Small intestine (tissue), 7 donors: ENCODE results near the gene KCNG2. TPM values are rescaled to one million over a fixed set of nuclear protein-coding genes. Genes with fewer than 3 reads are reported as not detected.

ENCODE experiments used
- DNase-seq, 2 donors: peaks; one replicate each; pipeline versions ENCODE4 v3.0.0 to v3.0.0-alpha.2; 2013
- FAIRE-seq: peaks from 2 replicates; lab custom pipeline; 2012; peaks lifted over from hg19 to GRCh38; lab: Jason Lieb, UNC
- H3K27ac ChIP-seq, 3 donors: one replicate each; pipeline ENCODE4 v1.5.1; 2013; ENCODE audit warnings: low read length in 2 of 3, mild to moderate bottlenecking in 2 of 3, control low read depth in 1 of 3, inconsistent platforms in 1 of 3, low read depth in 1 of 3, moderate library complexity in 1 of 3
- H3K27me3 ChIP-seq, 3 donors: one replicate each; pipeline ENCODE4 v1.6.1; 2013; ENCODE audit warnings: low read length in 3 of 3, inconsistent platforms in 1 of 3; ENCODE audit not compliant: control insufficient read depth in 3 of 3, insufficient read depth in 3 of 3
- H3K36me3 ChIP-seq, 3 donors: one replicate each; pipeline ENCODE4 v1.6.1; 2013; ENCODE audit warnings: low read length in 3 of 3, inconsistent platforms in 1 of 3, low read depth in 1 of 3, mild to moderate bottlenecking in 1 of 3, moderate library complexity in 1 of 3; ENCODE audit not compliant: control insufficient read depth in 3 of 3, insufficient read depth in 2 of 3
- H3K4me1 ChIP-seq, 3 donors: one replicate each; pipeline ENCODE4 v1.6.1; 2013; ENCODE audit warnings: low read length in 2 of 3, inconsistent platforms in 1 of 3, low read depth in 1 of 3, mild to moderate bottlenecking in 1 of 3, moderate library complexity in 1 of 3; ENCODE audit not compliant: control insufficient read depth in 3 of 3, insufficient read depth in 2 of 3
- H3K4me3 ChIP-seq, 3 donors: one replicate each; pipeline ENCODE4 v1.5.1; 2013; ENCODE audit warnings: low read length in 3 of 3, control low read depth in 1 of 3, inconsistent platforms in 1 of 3, low read depth in 1 of 3, mild to moderate bottlenecking in 1 of 3, moderate library complexity in 1 of 3
- H3K9me3 ChIP-seq, 2 donors: one replicate each; pipeline ENCODE4 v1.6.1; 2013; ENCODE audit warnings: low read depth in 1 of 2, low read length in 1 of 2; ENCODE audit not compliant: control insufficient read depth in 2 of 2, insufficient read depth in 1 of 2
- WGBS, 3 donors: extraction: QIAGEN DNeasy Blood & Tissue Kit; methylation state at CpG; one replicate each; pipeline ENCODE4 v1.1.7; 2013; 5-methylcytosine and 5-hydroxymethylcytosine counted together
- polyA plus RNA-seq, 4 donors: library from polyadenylated mRNA; stranded (reverse) in 3 of 4; unstranded in 1 of 4; fragments of 200-250 nt in 3 of 4; fragments of 120-200 nt in 1 of 4; gene quantifications; one replicate each; pipeline versions ENCODE4 v1.2.1 to v1.2.3, GENCODE V29; 2013
- donor health status: healthy with polysubstance abuse.
- donor health status: control.
- donor health status: control.
- donor health status: Bipolar disorder and iron deficiency.
- donor health status: healthy.

KCNG2 gene
- polyA plus RNA-seq, 4 donors: 0.10 to 0.30 TPM; not detected in 2

GRCh38 chr18:79802298-79802697, 4.6 kb downstream of the KCNG2 start:
- DNase-seq: no peak
- Histone ChIP-seq H3K4me1 (peaks cover 0 to 3% (median 0%) of the 10 kb centered on the region in 3 donors), H3K9me3 (no peaks in the 10 kb centered on the region), H3K4me3 (no peak overlapping the region), H3K27me3 (peaks cover 0 to 21% (median 16%) of the 10 kb centered on the region in 3 donors), H3K27ac (no peak overlapping the region), H3K36me3 (no peaks in the 10 kb centered on the region)
- FAIRE-seq: no peak
- WGBS, 3 donors: 91 to 94% (median 93%) methylated on average over 18 of the region's 18 CpGs

DNA sequence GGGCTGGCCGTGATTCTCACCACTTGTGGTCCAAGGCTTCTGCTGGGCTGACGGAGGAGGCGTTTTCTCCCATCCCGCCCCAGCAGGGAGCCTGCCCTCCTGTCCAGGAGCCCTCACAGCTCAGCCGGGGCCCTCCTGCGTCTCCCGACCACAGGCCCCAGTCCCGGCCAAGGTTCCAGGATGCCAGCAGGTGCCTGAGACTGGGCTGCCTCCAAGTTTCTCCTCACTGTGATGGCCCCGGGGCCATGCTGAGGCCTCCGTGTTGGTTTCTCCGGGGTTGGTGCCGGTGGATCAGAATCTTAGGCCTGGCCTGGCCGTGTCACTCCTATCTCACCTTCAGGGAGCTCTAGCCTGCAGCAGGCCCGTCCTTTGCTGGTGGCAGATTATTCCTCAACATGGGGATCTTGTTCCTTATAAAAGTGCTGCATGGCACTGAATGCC, 5.9 kb downstream of the KCNG2 start:
- WGBS, 3 donors: 90 to 92% (median 90%) methylated on average over 14 of the region's 14 CpGs
- H3K27ac ChIP-seq: no peak overlapping the region
- FAIRE-seq (no peak), DNase-seq (no peak)
- no peaks in the 10 kb centered on the region for H3K9me3 ChIP-seq
- H3K36me3 ChIP-seq: no peaks in the 10 kb centered on the region
- H3K4me1 ChIP-seq: peaks cover 0 to 3% (median 0%) of the 10 kb centered on the region in 3 donors
- H3K4me3 ChIP-seq: no peak overlapping the region
- H3K27me3 ChIP-seq: peaks cover 0 to 15% (median 11%) of the 10 kb centered on the region in 3 donors

DNA sequence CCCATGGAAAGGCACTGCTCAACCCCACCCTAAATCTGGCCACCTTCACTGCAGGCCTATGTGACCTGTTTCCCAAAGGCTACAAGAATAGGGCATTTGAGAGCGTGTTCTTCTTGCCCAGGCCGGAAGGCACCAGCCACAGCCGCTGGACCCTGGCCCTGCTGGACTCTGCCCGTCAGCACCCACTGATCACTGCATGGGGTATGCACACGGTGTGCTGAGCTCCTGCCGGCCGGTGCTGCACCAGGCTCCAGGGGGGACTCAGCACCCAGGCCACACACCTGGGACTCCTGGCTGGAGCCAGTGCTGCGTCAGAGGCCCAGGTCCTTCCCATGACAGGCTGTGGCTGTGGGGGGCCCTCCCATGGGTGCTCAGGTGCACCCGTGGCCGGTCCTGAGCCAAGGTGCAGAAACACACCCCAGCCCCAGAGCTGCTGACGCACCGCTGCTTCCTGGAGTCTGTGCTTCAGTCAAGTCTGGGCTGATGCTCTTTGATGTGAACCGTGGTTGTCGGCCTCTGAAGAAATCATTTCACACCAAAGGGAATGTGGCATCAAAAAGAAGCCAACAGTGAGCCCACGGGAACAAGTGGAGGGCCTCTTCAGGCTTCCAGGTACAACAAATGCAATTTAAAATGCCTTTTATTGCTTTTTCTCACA, 6.5 kb downstream of the KCNG2 start:
- FAIRE-seq (no peak), DNase-seq (no peak)
- Histone ChIP-seq H3K27ac (no peak overlapping the region), H3K4me1 (no peaks in the 10 kb centered on the region), H3K27me3 (peaks cover 0 to 8% (median 8%) of the 10 kb centered on the region in 3 donors), H3K4me3 (no peak overlapping the region), H3K9me3 (no peaks in the 10 kb centered on the region), H3K36me3 (no peaks in the 10 kb centered on the region)
- 83 to 90% (median 84%) methylated on average over 14 to 15 of the region's 15 CpGs for WGBS, 3 donors

DNA sequence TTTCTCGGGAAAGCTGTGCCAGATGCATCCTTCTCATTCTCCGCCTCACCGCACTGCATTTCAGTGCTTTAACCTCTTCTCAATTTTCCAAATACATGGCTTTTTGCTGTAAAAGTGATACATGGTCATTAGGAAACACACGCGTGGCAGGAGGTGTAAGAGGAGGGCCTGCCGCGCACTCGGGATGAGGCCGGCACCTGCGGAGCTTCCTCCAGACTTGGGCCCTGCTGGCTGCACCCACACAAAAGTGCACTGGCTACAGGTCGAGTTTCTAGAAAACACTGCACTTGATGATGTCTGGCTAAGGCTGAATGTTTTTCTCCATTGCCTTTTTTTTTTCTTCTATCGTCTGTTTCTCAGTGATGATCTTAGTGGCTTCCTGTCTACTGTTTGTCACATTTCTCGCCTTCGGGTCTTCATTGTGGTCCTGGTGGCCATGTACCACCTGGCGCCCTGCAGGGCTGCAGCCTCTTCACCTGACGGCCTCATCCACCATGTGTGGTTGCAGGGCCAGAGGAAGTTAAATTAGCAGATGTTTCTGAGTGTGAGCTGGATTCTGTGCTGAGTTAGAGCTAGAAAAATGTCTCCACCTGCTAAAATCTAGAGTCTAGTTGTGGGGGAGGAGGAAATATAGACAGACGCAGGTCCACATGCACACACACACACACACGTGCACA, 7.6 kb downstream of the KCNG2 start:
- Histone ChIP-seq H3K4me1 (no peaks in the 10 kb centered on the region), H3K27me3 (peaks cover 0 to under 1% (median 0%) of the 10 kb centered on the region in 3 donors), H3K27ac (no peak overlapping the region), H3K4me3 (no peak overlapping the region), H3K9me3 (peaks cover 0 to 4% of the 10 kb centered on the region in 2 donors), H3K36me3 (no peaks in the 10 kb centered on the region)
- FAIRE-seq: no peak
- no peak for DNase-seq
- WGBS, 3 donors: 77 to 81% (median 78%) methylated on average over 18 of the region's 18 CpGs

DNA sequence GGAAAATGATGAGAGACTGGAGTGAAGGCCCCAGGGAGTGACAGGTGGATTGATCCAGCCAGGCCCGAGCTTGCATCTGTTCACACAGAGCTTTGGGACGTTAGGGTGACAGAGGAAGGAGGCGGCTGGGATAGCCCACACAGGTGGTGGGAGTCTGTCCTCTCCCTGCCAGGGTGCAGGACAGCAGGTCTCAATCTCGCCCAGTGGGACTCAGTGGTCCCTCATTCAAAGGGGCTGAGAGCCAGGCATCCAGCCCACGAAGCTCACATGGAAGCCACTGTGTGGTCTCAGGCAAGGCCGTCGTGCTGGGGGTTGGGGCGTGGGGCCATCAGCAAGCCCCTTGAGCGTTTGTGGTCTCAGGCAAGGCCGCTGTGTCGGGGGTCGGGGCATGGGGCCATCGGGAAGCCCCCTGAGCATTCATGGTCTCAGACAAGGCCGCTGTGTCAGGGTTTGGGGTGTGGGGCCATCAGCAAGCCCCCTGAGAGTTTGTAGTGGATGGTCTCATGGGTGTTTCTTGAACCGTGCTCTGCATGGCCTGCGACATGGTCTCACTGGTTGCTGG, 8.3 kb downstream of the KCNG2 start:
- 82 to 93% (median 84%) methylated on average over 16 of the region's 16 CpGs for WGBS, 3 donors
- FAIRE-seq: no peak
- no peaks in the 10 kb centered on the region for H3K4me1 ChIP-seq

GRCh38 chr18:79806976-79807841, 9.5 kb downstream of the KCNG2 start:
- Histone ChIP-seq H3K4me1 (no peaks in the 10 kb centered on the region), H3K9me3 (peaks cover 0 to 4% of the 10 kb centered on the region in 2 donors), H3K27me3 (no peaks in the 10 kb centered on the region), H3K27ac (no peak overlapping the region), H3K36me3 (no peaks in the 10 kb centered on the region), H3K4me3 (no peak overlapping the region)
- DNase-seq: no peak
- no peak for FAIRE-seq
- 94 to 97% (median 97%) methylated on average over 37 to 43 of the region's 43 CpGs for WGBS, 3 donors

More for the DNA sequence above, 8.3 kb downstream of the KCNG2 start:
- no peak for DNase-seq
- no peak overlapping the region for H3K27ac ChIP-seq
- H3K27me3 ChIP-seq: no peaks in the 10 kb centered on the region
- no peak overlapping the region for H3K4me3 ChIP-seq
- peaks cover 0 to 4% of the 10 kb centered on the region in 2 donors for H3K9me3 ChIP-seq
- H3K36me3 ChIP-seq: no peaks in the 10 kb centered on the region

GRCh38 chr18:79809482-79810192, 11.9 kb downstream of the KCNG2 start:
- H3K9me3 ChIP-seq: peaks cover 0 to 4% of the 10 kb centered on the region in 2 donors
- no peak overlapping the region for H3K27ac ChIP-seq
- no peak for FAIRE-seq
- no peak overlapping the region for H3K4me3 ChIP-seq
- DNase-seq: no peak
- H3K27me3 ChIP-seq: no peaks in the 10 kb centered on the region
- WGBS, 3 donors: 91 to 93% (median 93%) methylated on average over 41 to 44 of the region's 44 CpGs
- no peaks in the 10 kb centered on the region for H3K4me1 ChIP-seq
- no peaks in the 10 kb centered on the region for H3K36me3 ChIP-seq
